Measurements from ENCODE around the gene MYBPC2. TPM values are rescaled to one million over a fixed set of nuclear protein-coding genes. Genes with fewer than 3 reads are reported as not detected.
A peak's percentile ranks its signal among the peaks of the same experiment; 100 is the strongest.

The MYBPC2 gene
- total RNA-seq, 2 donors from 2014 or later = 0.05 TPM; not detected in 1

DNA sequence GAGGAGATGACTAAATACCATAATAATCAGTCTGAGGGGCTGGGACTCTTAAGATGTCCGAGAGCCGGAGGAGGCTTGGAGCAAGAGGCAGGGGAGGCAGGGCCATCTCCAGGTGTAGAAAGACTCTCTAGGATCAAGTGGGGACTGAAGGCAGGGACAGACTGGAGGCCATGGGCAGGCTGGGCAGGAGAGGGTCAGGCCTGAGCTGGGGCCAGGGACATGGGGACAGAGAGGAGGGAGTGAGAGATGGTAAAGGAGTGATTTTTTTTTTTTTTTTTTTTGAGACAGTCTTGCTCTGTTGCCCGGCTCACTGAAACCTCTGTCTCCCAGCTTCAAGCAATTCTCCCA, 76.1 kb downstream of the MYBPC2 start:
- peak; percentile 65 for DNase-seq (ENCODE audit: low spot score)
- intact Hi-C loops (cut with DNase I) = no loop called here

DNA sequence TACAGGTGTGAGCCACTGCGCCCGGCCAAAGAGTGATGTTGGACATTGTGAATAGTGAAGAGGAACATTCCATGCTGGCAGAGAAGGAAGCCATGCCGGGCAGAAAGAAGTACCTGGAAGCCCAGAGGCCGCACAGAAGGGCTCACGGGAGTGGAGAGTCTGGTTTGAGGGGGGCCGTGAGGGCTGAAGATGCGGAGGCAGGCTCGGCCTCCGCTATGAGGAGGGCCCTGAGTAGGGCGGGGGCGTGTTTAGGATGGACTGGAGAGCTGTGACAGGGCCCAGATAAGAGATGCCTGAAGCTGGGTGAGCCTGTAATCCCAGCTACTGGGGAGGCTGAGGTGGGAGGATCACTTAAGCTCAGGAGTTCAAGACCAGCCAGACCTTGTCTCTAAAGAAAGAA, 76.7 kb downstream of the MYBPC2 start:
- DNase-seq (ENCODE audit: low spot score) = peak; percentile 57
- intact Hi-C loops (cut with DNase I) = no loop called here

DNA sequence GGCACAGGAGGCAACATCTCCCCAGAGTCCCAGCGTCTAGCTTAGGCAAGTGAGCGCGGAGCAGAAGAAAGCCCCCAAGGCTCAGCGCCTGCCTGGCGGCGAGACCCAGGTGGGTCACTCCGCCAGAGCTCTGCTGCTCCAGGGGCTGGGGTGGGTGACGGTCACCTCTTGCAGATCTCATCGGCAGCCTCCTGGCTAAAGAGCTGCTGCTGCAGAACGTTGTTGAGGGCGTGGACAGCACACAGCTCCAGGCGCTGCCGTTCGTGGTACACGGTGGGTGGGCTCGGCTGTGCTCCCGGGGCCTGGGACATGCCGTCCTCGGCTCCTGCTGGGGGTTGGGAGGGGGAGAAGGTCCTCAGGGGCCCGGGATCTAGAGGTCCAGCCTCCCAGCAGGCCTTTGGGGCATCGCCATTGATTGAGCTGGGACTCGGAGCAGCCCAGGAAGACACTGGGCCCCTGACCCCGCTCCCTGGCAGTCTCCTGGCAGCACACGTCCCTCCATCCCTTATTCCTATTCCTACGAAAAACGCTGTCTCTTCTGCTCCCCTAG, 77.5 kb downstream of the MYBPC2 start:
- peak; percentile 80 for DNase-seq (ENCODE audit: low spot score)
- intact Hi-C loops (cut with DNase I) = no loop called here

DNA sequence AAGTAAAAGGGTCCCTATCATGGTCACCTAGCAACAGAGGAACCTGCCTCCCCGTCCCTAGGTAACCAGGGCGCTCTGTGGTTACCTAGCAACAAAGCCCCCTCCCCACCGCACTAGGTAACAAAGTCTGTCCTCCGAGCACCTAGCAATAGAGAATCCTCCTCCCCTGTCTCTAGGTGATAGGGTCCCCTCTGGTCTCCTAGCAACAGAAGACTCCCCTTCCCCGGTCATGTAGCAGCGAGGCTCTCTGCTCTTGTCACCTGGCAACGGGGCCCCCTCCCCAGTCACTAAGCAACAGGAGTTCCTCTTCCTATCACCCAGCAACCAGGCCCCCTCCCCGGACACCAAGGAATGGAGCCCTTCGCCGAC, 78.0 kb downstream of the MYBPC2 start:
- no peak for DNase-seq (ENCODE audit: low spot score)
- intact Hi-C loops (cut with DNase I) = no loop called here

- peak; percentile 100 for DNase-seq (ENCODE audit: low spot score)
- intact Hi-C loops (cut with DNase I) = no loop called here
Measured at GRCh38 chr19:50511069-50511822, 78.6 kb downstream of the MYBPC2 start, which contains the start of gene JOSD2. JOSD2 (minus strand) TSS chr19:50511191; CDS start chr19:50510431, 760 bp downstream.

DNA sequence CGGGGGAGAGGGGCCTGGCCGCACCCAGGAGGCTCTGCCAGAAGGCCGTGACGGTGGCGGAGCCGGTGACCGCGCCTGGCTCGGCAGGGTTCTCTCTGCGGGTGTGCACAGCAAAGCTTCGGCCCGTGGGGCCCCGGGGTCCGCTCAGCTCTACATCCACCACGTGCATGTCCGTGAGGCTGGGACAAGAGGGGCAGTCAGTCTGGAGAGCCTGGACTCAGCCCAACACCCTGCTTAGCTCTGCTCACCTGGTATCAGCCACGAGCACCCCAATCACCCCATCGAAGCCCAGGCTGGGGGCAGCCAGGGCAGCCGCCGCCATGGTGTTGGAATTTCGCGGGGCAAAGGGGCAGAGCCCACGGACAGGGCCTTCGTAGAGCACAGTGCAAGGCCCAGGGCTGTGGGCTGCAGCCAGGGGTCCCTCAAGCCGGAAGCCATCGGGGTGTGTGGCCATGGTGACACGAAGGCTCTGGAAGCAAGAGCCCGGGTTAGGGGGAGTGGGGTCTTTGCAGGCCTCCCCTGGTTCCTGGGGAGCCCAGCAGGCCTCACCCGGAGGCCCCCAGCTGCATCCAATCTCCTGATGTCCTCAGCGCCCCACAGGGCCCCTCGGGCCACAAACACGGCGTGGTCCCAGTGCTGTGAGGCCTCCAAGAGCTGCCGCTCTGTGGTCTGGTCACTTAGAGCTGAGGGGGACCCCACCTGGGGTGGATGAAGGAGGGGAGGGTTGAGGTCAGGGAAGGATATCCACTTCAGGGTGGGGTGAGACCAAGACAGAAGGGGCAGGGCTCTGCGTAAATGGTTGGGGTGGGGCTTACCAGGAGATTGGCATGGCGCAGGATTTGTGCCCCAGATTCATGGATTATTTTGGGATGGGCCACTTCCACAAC, 79.7 kb downstream of the MYBPC2 start:
- intact Hi-C loops (cut with DNase I) = no loop called here
- DNase-seq (ENCODE audit: low spot score) = peak; percentile 83

- intact Hi-C loops (cut with DNase I) = no loop called here
Measured at GRCh38 chr19:50512999-50513745, 80.5 kb downstream of the MYBPC2 start.

GRCh38 chr19:50513746-50514345, 81.2 kb downstream of the MYBPC2 start, which contains the start of gene ASPDH:
ASPDH (minus strand) TSS chr19:50513913; CDS start chr19:50513823, 90 bp downstream.
- DNase-seq (ENCODE audit: low spot score) = peak; percentile 55
- intact Hi-C loops (cut with DNase I) = no loop called here

More at GRCh38 chr19:50512999-50513745, 80.5 kb downstream of the MYBPC2 start:
- DNase-seq (ENCODE audit: low spot score) = peak; percentile 66

DNA sequence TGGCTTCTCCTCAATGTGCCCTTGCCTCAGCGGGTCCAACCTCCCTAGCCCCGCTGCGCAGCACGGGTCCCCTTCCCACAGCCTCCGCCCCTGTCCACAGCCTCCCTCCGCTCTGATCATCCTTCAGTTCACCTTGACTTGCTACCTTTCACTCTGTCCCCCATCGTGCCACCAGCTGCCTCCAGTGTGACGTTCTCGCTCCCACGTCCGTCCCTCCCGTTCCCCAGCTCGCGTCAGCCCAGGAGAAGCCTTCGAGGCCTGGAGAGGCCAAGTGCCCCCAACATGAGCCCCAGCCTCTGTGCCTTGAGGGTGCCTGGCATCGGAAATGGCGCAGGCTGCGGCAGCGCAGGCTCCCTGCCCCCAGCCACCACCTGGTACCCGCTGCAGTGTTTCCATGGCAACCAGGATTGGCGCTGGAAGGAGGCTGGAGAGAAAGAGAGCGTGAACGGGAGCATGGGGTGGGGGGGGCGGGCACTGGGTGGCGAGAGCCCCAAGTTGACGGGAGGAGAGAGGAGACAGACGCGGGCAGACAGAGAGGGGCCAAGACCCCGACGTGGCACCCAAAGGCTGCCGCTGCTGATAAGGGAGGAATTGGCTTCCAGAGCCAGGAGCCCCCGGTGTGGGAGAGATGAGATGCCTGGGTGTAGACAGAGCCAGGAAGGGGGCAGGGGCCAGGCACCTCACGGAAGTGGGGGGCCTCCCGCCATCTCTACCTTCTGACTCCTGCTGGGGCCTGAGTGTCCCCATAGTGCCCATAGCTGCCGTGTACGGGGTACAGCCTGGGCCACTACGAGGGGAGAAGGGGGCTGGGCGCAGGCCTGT, 81.9 kb downstream of the MYBPC2 start:
- DNase-seq (ENCODE audit: low spot score) = peak; percentile 77
- intact Hi-C loops (cut with DNase I) = no loop called here

DNA sequence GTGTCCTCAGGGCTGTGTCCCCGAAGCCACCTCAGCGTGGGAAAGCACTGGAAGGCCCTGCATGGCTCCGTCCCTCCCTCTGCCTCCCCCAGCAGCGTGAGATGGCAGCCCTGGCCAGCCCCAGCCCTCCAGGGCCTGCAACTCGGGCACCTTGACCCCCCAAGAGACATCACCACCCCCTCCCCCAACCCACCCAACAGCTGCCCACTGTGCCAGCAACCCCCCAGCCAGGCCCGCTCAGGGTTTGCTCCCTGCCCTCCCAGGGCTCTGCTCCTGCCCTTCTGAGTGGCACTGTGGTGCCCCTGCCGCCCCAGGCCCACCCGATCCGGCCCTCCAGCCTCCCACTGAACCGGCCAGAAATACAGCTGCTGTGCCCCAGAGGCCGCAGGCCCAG, 82.5 kb downstream of the MYBPC2 start:
- peak; percentile 70 for DNase-seq (ENCODE audit: low spot score)
- intact Hi-C loops (cut with DNase I) = no loop called here

Other genes starting within 250 kb of the MYBPC2 start
- gene MYH14, start 229.3 kb upstream of the MYBPC2 start, total RNA-seq = under 1 TPM; 0.60 to 0.62 TPM
- under 1 TPM; 0.83 to 0.90 TPM for gene KCNC3, start 103.5 kb upstream of the MYBPC2 start, total RNA-seq
- under 1 TPM; 0.33 to 0.37 TPM for gene NAPSA, start 67.3 kb upstream of the MYBPC2 start, total RNA-seq
- gene NR1H2, start 56.4 kb upstream of the MYBPC2 start, total RNA-seq = 10 to 100 TPM; 65.0 to 82.3 TPM
- 10 to 100 TPM; 10.4 to 12.3 TPM for gene POLD1, start 48.5 kb upstream of the MYBPC2 start, total RNA-seq
- under 1 TPM in 1 of 2 donors, not detected in 1; 0.33 TPM for gene SPIB, start 14.0 kb upstream of the MYBPC2 start, total RNA-seq
- 10 to 100 TPM; 60.2 to 87.6 TPM for gene EMC10, start 43.6 kb downstream of the MYBPC2 start, total RNA-seq
- gene GARIN5A, start 44.0 kb downstream of the MYBPC2 start, total RNA-seq = not detected
- 10 to 100 TPM; 27.5 to 31.7 TPM for gene JOSD2, start 78.3 kb downstream of the MYBPC2 start, total RNA-seq
- not detected for gene ASPDH, start 81.0 kb downstream of the MYBPC2 start, total RNA-seq
- gene LRRC4B, start 135.5 kb downstream of the MYBPC2 start, total RNA-seq = 10 to 100 TPM; 10.3 to 14.2 TPM
- gene SYT3, start 207.0 kb downstream of the MYBPC2 start, total RNA-seq = under 1 TPM in 1 of 2 donors, not detected in 1; 0.74 TPM
- gene C19orf81, start 216.6 kb downstream of the MYBPC2 start, total RNA-seq = under 1 TPM in 1 of 2 donors, not detected in 1; 0.57 TPM

Data from posterior vena cava (tissue), 2 donors.